SK-N-SH treated with all-trans-retinoic acid at 6 μM for 48 hours (cell line): ENCODE data around the gene STAT5A.

Source experiments
- BACH2 ChIP-seq: fragments of 250-450 bp; sonication (Bioruptor Pico); IDR thresholded peaks from 2 replicates; pipeline ENCODE4 v1.9.0; 2021; ENCODE audit warnings: mild to moderate bottlenecking, borderline replicate concordance
- CREB5 ChIP-seq: fragments of 250-450 bp; sonication (Bioruptor Pico); IDR thresholded peaks from 2 replicates; pipeline ENCODE4 v1.5.1; 2020; ENCODE audit warnings: low read depth, mild to moderate bottlenecking, moderate library complexity
- CSDC2 ChIP-seq: fragments of 250-450 bp; sonication (Bioruptor Pico); IDR thresholded peaks from 2 replicates; pipeline ENCODE4 v1.5.0; 2020; ENCODE audit warnings: mild to moderate bottlenecking, moderate library complexity
- ESRRG ChIP-seq: fragments of 250-450 bp; sonication (Bioruptor Pico); IDR thresholded peaks from 2 replicates; pipeline ENCODE4 v1.6.1; 2021; ENCODE audit warnings: mild to moderate bottlenecking
- GLIS3 ChIP-seq: fragments of 250-450 bp; sonication (Bioruptor Pico); IDR thresholded peaks from 2 replicates; pipeline ENCODE4 v1.5.0; 2020; ENCODE audit warnings: mild to moderate bottlenecking, moderate library complexity
- PPARA ChIP-seq: fragments of 250-450 bp; sonication (Bioruptor Pico); IDR thresholded peaks from 2 replicates; pipeline ENCODE4 v1.5.0; 2020; ENCODE audit warnings: mild to moderate bottlenecking, borderline replicate concordance
- TOX ChIP-seq: fragments of 250-450 bp; sonication (Bioruptor Pico); IDR thresholded peaks from 2 replicates; pipeline ENCODE4 v1.8.0; 2021; ENCODE audit warnings: mild to moderate bottlenecking, moderate library complexity, borderline replicate concordance
- TSHZ2 ChIP-seq: fragments of 250-450 bp; sonication (Bioruptor Pico); IDR thresholded peaks from 2 replicates; pipeline ENCODE4 v1.5.0; 2020; ENCODE audit warnings: mild to moderate bottlenecking, moderate library complexity
- ZC3H10 ChIP-seq: fragments of 250-450 bp; sonication (Bioruptor Pico); IDR thresholded peaks from 2 replicates; pipeline ENCODE4 v1.5.1; 2021; ENCODE audit warnings: mild to moderate bottlenecking, moderate library complexity
- ZFP3 ChIP-seq: fragments of 250-450 bp; sonication (Bioruptor Pico); IDR thresholded peaks from 2 replicates; pipeline ENCODE4 v1.5.0; 2020; ENCODE audit warnings: mild to moderate bottlenecking, moderate library complexity
- ZFP30 ChIP-seq: fragments of 450-650 bp; formaldehyde crosslinking; IDR thresholded peaks from 2 replicates; pipeline ENCODE4 v1.5.0; 2022; ENCODE audit warnings: mild to moderate bottlenecking, moderate library complexity
- ZNF565 ChIP-seq: fragments of 450-650 bp; formaldehyde crosslinking; conservative IDR thresholded peaks from 2 replicates; pipeline ENCODE4 v1.5.0; 2020; ENCODE audit warnings: low read depth, mild to moderate bottlenecking, moderate library complexity
- ZNF8 ChIP-seq: fragments of 450-650 bp; formaldehyde crosslinking; IDR thresholded peaks from 2 replicates; pipeline ENCODE4 v1.5.0; 2020; ENCODE audit warnings: mild to moderate bottlenecking, moderate library complexity
- TF ChIP-seq, protein P1 (sequence below): fragments of 250-450 bp; sonication (Bioruptor Pico); IDR thresholded peaks from 2 replicates; pipeline ENCODE4 v1.8.0; 2020; ENCODE audit warnings: mild to moderate bottlenecking, moderate library complexity, borderline replicate concordance

- TF ChIP-seq ZFP3 (CRISPR knock-in tag) (no peak), PPARA (no peak), ZFP30 (CRISPR knock-in tag) (no peak), TOX (no peak), ZC3H10 (no peak), ESRRG (no peak), GLIS3 (CRISPR knock-in tag) (no peak), TSHZ2 (CRISPR knock-in tag) (no peak), BACH2 (CRISPR knock-in tag) (no peak), ZNF565 (no peak), CREB5 (CRISPR knock-in tag) (no peak), CSDC2 (CRISPR knock-in tag) (no peak), ZNF8 (CRISPR knock-in tag) (no peak)
- TF ChIP-seq, protein P1, sequence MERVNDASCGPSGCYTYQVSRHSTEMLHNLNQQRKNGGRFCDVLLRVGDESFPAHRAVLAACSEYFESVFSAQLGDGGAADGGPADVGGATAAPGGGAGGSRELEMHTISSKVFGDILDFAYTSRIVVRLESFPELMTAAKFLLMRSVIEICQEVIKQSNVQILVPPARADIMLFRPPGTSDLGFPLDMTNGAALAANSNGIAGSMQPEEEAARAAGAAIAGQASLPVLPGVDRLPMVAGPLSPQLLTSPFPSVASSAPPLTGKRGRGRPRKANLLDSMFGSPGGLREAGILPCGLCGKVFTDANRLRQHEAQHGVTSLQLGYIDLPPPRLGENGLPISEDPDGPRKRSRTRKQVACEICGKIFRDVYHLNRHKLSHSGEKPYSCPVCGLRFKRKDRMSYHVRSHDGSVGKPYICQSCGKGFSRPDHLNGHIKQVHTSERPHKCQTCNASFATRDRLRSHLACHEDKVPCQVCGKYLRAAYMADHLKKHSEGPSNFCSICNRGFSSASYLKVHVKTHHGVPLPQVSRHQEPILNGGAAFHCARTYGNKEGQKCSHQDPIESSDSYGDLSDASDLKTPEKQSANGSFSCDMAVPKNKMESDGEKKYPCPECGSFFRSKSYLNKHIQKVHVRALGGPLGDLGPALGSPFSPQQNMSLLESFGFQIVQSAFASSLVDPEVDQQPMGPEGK (CRISPR knock-in tag): no peak
These were observed 12.7 kb downstream of the STAT5A start for GRCh38 chr17:42301022-42301421.
